ENCODE results near the gene CLDN19. TPM values are rescaled to one million over a fixed set of nuclear protein-coding genes. Genes with fewer than 3 reads are reported as not detected.
A peak's percentile ranks its signal among the peaks of the same experiment; 100 is the strongest.

CLDN19 gene
- polyA plus RNA-seq, 1 donor, result 1.5 TPM

DNA sequence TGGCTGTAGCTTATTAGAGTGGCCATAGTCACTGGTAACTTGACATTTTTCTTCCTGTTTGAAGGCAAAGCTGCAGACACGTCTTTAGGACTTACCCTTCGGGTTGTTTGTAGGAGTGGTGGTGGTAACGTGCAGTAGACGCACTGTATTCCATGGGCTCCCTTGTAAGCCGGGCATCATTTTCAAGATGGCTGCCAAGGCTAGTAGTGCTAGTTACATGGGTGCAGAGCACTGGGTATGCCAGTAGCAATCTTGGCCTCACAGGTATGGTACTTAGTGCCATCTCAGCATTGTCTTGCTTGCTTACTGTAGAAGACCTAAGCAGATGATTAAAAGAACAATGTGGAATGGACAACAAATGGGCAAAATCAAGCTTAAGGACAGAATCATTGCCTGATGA lies 55.9 kb downstream of the CLDN19 start:
- Histone ChIP-seq H3K36me3 (ENCODE audit: control insufficient read depth, insufficient read depth, low read length) (peaks cover 6% of the 10 kb centered on the region), H3K9me3 (ENCODE audit: control insufficient read depth, low read depth, low read length) (no peaks in the 10 kb centered on the region), H3K27ac (ENCODE audit: low read length) (peak overlapping the region; percentile 81), H3K4me1 (ENCODE audit: control insufficient read depth, insufficient read depth, low read length) (peaks cover 26% of the 10 kb centered on the region), H3K4me3 (ENCODE audit: low read length) (peak overlapping the region; percentile 73), H3K27me3 (ENCODE audit: control insufficient read depth, insufficient read depth, low read length) (no peaks in the 10 kb centered on the region)
- peak in 1 of 2 donors; percentile 24 for DNase-seq
- no CpG with 5 or more reads among the region's 5 CpGs for WGBS (ENCODE audit: insufficient coverage, low lambda C conversion rate)

Other genes starting within 250 kb of the CLDN19 start
- 54.5 TPM for gene PPIH, start 81.8 kb downstream of the CLDN19 start, polyA plus RNA-seq
- gene YBX1, start 57.8 kb downstream of the CLDN19 start, polyA plus RNA-seq, result 563 TPM
- gene P3H1, start 26.8 kb upstream of the CLDN19 start, polyA plus RNA-seq, result 23.2 TPM
- 8.4 TPM for gene C1orf50, start 27.0 kb upstream of the CLDN19 start, polyA plus RNA-seq
- gene TMEM269, start 44.8 kb upstream of the CLDN19 start, polyA plus RNA-seq, result 0.10 TPM
- gene ERMAP, start 76.9 kb upstream of the CLDN19 start, polyA plus RNA-seq, result 21.8 TPM
- gene SVBP, start 77.2 kb upstream of the CLDN19 start, polyA plus RNA-seq, result 39.1 TPM
- 11.8 TPM for gene ZNF691, start 106.4 kb upstream of the CLDN19 start, polyA plus RNA-seq
- gene SLC2A1, start 218.6 kb upstream of the CLDN19 start, polyA plus RNA-seq, result 58.7 TPM

Measured in large intestine (tissue), 3 donors.